Forelimb muscle (tissue), 1 donor: ENCODE measurements around the gene TMEM86B. TPM values are rescaled to one million over a fixed set of nuclear protein-coding genes. Genes with fewer than 3 reads are reported as not detected.
"Not testable (repeated sequence)": the region's sequence is repeated elsewhere in the genome, so short reads cannot be mapped to it uniquely, and the experiment has no call there.

ENCODE experiments used
- DNase-seq: peaks from one replicate; pipeline ENCODE4 v3.0.0-alpha.2; 2013; ENCODE audit warnings: low read depth
- polyA plus RNA-seq: library from polyadenylated mRNA; unstranded; fragments of 120-200 nt; gene quantifications from one replicate; pipeline ENCODE4 v1.2.1, GENCODE V29; 2013; ENCODE audit not compliant: insufficient read length

Gene TMEM86B
- polyA plus RNA-seq, 1 donor = 2.8 TPM

DNA sequence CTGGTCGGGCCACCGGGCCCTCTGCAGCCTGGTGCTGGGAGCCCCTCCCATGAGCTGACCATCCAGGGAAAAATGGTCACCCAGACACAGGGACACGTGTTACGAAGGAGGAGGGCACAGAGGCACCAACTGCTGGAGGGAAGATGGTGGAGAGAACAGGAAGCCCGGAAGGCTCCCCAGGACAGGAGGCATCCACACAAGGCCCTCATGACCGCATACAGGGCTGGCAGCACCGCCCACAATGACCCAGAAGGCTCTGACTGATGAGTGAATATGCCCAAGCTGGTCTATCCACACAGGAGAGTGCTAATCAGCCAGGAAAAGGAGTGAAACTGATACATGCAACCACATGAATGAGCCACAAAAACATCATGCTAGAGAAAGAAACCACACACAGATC, 14.0 kb upstream of the TMEM86B start:
- DNase-seq = no peak

- DNase-seq = no peak
These were observed 13.4 kb upstream of the TMEM86B start for GRCh38 chr19:55241935-55242464.

GRCh38 chr19:55241143-55241934, 12.8 kb upstream of the TMEM86B start:
- no peak for DNase-seq

GRCh38 chr19:55240713-55241020, 12.1 kb upstream of the TMEM86B start:
- no peak for DNase-seq

DNA sequence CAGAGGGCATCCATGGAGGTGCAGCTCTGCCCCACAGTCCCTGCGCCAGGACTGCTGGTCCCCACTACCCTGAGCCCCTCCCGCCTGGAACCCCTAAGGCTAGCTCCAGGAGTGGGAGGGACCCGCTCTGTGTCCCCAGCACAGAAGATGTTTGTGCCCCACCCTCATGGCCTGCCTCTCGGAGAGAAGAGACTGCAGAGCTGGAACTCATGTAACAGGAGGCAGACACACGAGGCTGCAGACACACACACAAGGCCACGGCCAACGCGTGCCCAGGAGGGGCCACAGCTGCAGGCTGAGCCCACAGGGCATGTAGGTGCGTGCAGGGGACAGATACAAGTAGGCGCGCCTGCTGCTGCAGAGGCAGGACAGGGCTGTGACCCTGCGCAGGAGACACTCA, 10.4 kb upstream of the TMEM86B start:
- DNase-seq = no peak

GRCh38 chr19:55238030-55238429, 9.5 kb upstream of the TMEM86B start:
- DNase-seq = no peak

GRCh38 chr19:55232986-55233385, 4.4 kb upstream of the TMEM86B start:
- DNase-seq = no peak

- no peak for DNase-seq
These were observed 3.7 kb upstream of the TMEM86B start for GRCh38 chr19:55232286-55232602.

DNA sequence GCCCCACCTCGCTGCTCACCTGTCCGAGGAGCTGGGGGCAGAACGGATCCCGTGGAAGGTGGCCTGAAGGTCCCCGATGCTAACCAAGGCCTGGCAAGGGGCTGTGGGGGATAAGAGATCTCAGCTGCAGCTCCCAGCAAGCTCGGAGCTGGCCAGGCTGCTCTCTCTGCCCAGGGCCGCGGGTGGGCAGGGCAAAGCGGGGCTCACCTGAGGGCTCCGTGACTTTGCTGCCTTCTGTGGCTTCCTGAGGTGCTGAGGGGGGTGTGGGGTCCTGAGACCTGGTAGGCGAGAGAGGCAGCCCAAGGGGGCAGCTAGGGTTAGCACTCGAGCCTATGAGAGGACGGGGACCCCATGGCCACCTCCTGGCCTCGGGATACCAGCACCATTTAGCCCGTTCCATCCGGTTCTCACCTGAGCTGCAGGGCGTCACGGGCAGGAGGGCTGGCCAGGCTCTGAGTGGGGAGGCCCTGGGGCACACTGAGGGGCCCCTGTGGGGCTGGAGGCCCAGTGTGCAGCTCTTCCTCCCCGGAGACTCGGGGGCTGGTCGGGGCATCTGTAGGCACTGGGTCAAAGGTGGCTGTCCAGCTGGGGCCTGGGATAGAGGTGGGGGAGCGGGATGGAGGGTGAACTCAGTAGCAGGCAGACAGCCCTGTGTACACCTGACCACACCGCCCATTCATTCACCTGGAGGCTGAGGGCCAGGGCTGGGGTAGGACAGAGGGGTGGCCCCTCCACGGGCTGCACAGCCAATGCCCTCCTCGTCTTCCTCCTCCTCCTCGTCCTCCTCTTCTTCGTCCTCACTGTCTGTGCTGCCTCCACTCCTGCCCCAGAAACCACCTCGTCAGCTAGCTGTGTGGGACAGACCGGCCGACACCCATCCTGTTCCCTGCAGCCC, 3.1 kb upstream of the TMEM86B start:
- DNase-seq = no peak

DNA sequence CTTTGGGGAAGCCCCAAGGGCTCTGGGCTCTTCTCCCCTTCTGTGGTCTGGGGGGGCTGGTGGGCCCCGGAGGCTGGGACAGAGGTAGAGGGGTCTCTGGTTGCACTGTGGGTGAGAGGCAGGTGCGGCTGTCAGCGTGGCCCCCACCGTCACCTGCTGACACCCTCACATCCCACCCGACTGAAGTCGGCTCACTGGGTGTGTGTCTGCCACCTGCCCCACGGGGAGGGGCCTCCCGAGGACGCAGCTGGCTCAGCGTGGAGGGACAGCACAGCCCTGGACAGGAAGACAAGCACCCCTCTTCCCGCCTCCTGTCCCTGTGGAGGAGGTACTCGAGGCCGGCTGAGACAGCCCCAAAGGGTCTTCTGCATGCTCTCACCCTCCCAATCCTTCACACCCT, 2.2 kb upstream of the TMEM86B start:
- DNase-seq = no peak

DNA sequence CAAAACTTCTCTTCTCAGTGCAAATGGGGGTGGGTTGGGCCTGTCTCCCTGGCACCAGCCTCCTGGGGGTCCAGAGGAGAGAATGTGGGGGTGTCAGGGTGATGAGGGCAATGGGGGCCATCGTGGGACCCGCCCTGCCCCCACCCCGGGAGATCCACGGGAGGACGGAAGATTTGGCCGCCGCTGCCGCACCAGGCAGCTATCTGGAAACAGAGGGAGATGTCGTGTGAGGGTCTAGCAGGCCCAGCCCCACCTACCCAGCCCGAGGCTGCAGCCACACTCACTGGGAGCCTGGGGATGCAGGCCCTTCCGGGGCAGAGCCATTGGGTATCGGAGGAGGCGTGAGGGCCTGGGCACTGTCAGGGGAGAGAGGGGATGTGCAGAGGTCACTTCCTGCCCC, 1.8 kb upstream of the TMEM86B start:
- no peak for DNase-seq

GRCh38 chr19:55229789-55230182, 1.2 kb upstream of the TMEM86B start:
- no peak for DNase-seq

GRCh38 chr19:55229145-55229788, 704 bp upstream of the TMEM86B start:
- no peak for DNase-seq

GRCh38 chr19:55228015-55228391, 560 bp downstream of the TMEM86B start:
- DNase-seq = no peak

DNA sequence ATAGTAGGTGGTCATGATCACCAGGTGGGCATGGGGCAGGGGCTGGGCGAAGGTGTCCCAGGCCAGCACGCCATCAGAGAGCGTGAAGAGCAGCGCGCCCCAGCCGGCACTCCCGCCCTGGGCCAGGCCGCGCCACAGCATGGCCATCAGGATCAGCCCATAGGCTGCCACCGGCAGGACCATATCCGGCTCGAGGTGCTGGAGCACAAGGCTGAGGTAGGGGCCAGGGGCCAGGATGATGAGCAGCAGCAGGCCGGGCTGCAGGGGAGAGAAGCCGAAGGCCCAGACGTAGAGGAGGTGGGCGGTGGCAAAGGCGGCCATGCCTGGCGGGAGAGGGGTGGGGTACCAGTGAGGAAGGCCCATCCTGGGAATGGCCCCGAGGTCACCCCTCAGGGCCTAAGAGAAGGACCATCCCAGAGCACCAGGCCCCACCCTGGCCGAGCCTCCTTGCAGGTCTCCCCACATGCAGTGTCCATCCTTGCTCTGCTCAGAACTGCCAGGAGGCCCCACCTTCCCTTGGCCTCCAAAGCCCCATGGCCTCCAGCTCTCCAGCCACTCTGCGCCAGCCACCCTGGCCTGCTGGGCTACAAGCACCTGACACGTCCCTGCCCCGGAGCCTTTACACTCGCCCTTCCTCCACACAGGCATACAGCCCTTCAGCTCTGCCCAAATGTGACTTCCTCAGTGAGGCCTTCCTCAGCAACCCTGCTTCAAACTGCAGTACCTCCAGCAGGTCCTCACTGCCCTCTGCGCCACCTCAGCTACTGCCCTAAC, 1.1 kb downstream of the TMEM86B start:
- DNase-seq = no peak

DNA sequence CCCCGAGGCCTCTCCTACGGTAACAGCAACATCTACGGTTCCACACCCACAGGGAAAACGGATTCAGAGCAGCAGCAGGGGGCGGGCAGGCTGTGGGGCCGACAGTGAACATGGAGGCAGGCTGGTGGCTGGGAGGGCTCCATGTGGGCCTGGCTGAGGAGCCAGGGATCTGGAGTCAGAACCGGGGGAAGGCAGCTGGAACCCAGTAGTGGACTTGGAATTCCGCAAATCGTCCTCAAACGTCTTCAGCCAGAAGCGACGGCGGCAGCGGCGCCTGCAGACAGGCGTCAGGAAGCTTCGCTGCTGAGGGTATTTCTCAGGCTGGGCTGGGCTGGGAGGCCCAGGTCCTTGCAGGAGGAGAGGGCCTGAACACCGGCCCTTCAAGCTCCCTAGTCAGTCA, 1.8 kb downstream of the TMEM86B start:
- DNase-seq = no peak

GRCh38 chr19:55226273-55226672, 2.3 kb downstream of the TMEM86B start:
- no peak for DNase-seq

DNA sequence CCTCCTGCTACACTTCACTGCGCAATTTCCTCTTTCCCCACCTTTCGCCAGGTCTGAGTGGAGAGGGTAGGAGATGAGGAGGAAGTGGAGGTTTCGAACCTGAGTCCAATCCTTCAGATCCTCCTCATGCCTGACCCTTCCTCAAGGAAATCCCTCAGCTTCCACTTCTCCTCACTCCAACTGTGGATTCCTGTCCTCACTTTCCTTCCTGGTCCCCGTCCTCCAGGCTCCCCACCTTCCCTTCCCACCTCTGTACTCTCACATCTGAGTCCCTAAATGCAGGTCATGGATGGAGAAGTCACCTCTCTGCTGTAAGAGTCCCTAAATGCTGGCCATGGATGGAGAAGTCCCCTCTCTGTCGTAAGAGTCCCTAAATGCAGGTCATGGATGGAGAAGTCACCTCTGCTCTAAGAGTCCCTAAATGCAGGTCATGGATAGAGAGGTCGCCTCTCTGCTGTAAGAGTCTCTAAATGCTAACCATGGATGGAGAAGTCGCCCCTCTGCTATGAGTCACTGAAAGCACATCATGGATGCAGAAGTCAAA, 3.1 kb downstream of the TMEM86B start:
- DNase-seq = no peak

- not testable (repeated sequence) for DNase-seq
These were observed 3.7 kb downstream of the TMEM86B start for GRCh38 chr19:55224679-55225414.

GRCh38 chr19:55224038-55224665, 4.4 kb downstream of the TMEM86B start:
- DNase-seq = no peak
